ENCODE data around the gene ZNF891.

Gene ZNF891

GRCh38 chr12:133145981-133146380 is 15.9 kb upstream of the ZNF891 start:
- Histone ChIP-seq H3K4me3 (ENCODE audit: low read length) (no peak overlapping the region), H4K5ac (ENCODE audit: low read length) (no peak overlapping the region), H2BK15ac (replicated peaks; ENCODE audit: low read depth) (no peak overlapping the region), H2BK120ac (ENCODE audit: low read depth, low read length) (no peak overlapping the region), H2BK5ac (ENCODE audit: low read length) (no peak overlapping the region), H3K18ac (ENCODE audit: low read length) (no peak overlapping the region), H3K56ac (ENCODE audit: low read length) (no peak overlapping the region), H4K8ac (ENCODE audit: low read depth, low read length) (no peak overlapping the region), H3K36me3 (ENCODE audit: control insufficient read depth, insufficient read depth, low read length) (peaks cover 3% of the 10 kb centered on the region), H2AK5ac (ENCODE audit: low read length) (no peak overlapping the region), H3K27ac (ENCODE audit: low read depth, low read length) (no peak overlapping the region), H3K4ac (ENCODE audit: low read depth, low read length) (no peak overlapping the region), H3K79me1 (ENCODE audit: low read length) (no peaks in the 10 kb centered on the region), H3K27me3 (ENCODE audit: insufficient read depth, low read length, poor library complexity) (no peaks in the 10 kb centered on the region), H3K4me2 (ENCODE audit: low read length) (no peak overlapping the region), H3K9ac (ENCODE audit: low read length) (no peak overlapping the region), H3K23ac (ENCODE audit: low read length) (no peak overlapping the region), H3K4me1 (ENCODE audit: control insufficient read depth, low read depth, low read length) (no peaks in the 10 kb centered on the region), H3K79me2 (ENCODE audit: control insufficient read depth, insufficient read depth, low read length) (no peaks in the 10 kb centered on the region)
- DNase-seq = no peak
- no CpG with 5 or more reads among the region's 2 CpGs for WGBS (ENCODE audit: extremely low coverage, insufficient coverage, low lambda C conversion rate)

GRCh38 chr12:133135747-133136146 is 5.7 kb upstream of the ZNF891 start:
- H3K4me2 ChIP-seq (ENCODE audit: low read length) = no peak overlapping the region

GRCh38 chr12:133130808-133131128 is 694 bp upstream of the ZNF891 start:
- Histone ChIP-seq H3K18ac (ENCODE audit: low read length) (no peak overlapping the region), H3K56ac (ENCODE audit: low read length) (peak overlapping the region; percentile 88), H3K23ac (ENCODE audit: low read length) (no peak overlapping the region), H3K27me3 (ENCODE audit: insufficient read depth, low read length, poor library complexity) (no peaks in the 10 kb centered on the region), H4K8ac (ENCODE audit: low read depth, low read length) (no peak overlapping the region), H3K36me3 (ENCODE audit: control insufficient read depth, insufficient read depth, low read length) (peaks cover 4% of the 10 kb centered on the region), H2BK5ac (ENCODE audit: low read length) (no peak overlapping the region), H3K79me1 (ENCODE audit: low read length) (no peaks in the 10 kb centered on the region), H3K4ac (ENCODE audit: low read depth, low read length) (no peak overlapping the region), H2BK120ac (ENCODE audit: low read depth, low read length) (no peak overlapping the region), H3K9ac (ENCODE audit: low read length) (peak overlapping the region; percentile 81), H3K79me2 (ENCODE audit: control insufficient read depth, insufficient read depth, low read length) (no peaks in the 10 kb centered on the region), H3K4me2 (ENCODE audit: low read length) (peak overlapping the region; percentile 62), H2BK15ac (replicated peaks; ENCODE audit: low read depth) (no peak overlapping the region), H4K5ac (ENCODE audit: low read length) (no peak overlapping the region), H2AK5ac (ENCODE audit: low read length) (no peak overlapping the region), H3K4me1 (ENCODE audit: control insufficient read depth, low read depth, low read length) (no peaks in the 10 kb centered on the region), H3K27ac (ENCODE audit: low read depth, low read length) (peak overlapping the region; percentile 54), H3K4me3 (ENCODE audit: low read length) (peak overlapping the region; percentile 66)
- WGBS (ENCODE audit: extremely low coverage, insufficient coverage, low lambda C conversion rate) = no CpG with 5 or more reads among the region's 17 CpGs
- DNase-seq = no peak

More at GRCh38 chr12:133135747-133136146, 5.7 kb upstream of the ZNF891 start:
- H3K4ac ChIP-seq (ENCODE audit: low read depth, low read length) = no peak overlapping the region
- no peak overlapping the region for H2BK15ac ChIP-seq (replicated peaks; ENCODE audit: low read depth)
- WGBS (ENCODE audit: extremely low coverage, insufficient coverage, low lambda C conversion rate) = no CpG with 5 or more reads among the region's 2 CpGs
- DNase-seq = no peak
- H3K36me3 ChIP-seq (ENCODE audit: control insufficient read depth, insufficient read depth, low read length) = peaks cover 8% of the 10 kb centered on the region
- H2AK5ac ChIP-seq (ENCODE audit: low read length) = no peak overlapping the region
- H3K4me1 ChIP-seq (ENCODE audit: control insufficient read depth, low read depth, low read length) = no peaks in the 10 kb centered on the region
- no peak overlapping the region for H4K8ac ChIP-seq (ENCODE audit: low read depth, low read length)
- no peak overlapping the region for H3K56ac ChIP-seq (ENCODE audit: low read length)
- H3K27ac ChIP-seq (ENCODE audit: low read depth, low read length) = no peak overlapping the region
- H3K4me3 ChIP-seq (ENCODE audit: low read length) = no peak overlapping the region
- H2BK5ac ChIP-seq (ENCODE audit: low read length) = no peak overlapping the region
- H3K18ac ChIP-seq (ENCODE audit: low read length) = no peak overlapping the region
- no peaks in the 10 kb centered on the region for H3K27me3 ChIP-seq (ENCODE audit: insufficient read depth, low read length, poor library complexity)
- no peaks in the 10 kb centered on the region for H3K79me2 ChIP-seq (ENCODE audit: control insufficient read depth, insufficient read depth, low read length)
- no peak overlapping the region for H3K23ac ChIP-seq (ENCODE audit: low read length)
- H2BK120ac ChIP-seq (ENCODE audit: low read depth, low read length) = no peak overlapping the region
- H3K9ac ChIP-seq (ENCODE audit: low read length) = no peak overlapping the region
- no peaks in the 10 kb centered on the region for H3K79me1 ChIP-seq (ENCODE audit: low read length)
- H4K5ac ChIP-seq (ENCODE audit: low read length) = no peak overlapping the region

- no peak for DNase-seq
- H3K27me3 ChIP-seq (ENCODE audit: insufficient read depth, low read length, poor library complexity) = no peaks in the 10 kb centered on the region
- no peaks in the 10 kb centered on the region for H3K4me1 ChIP-seq (ENCODE audit: control insufficient read depth, low read depth, low read length)
- no peaks in the 10 kb centered on the region for H3K79me2 ChIP-seq (ENCODE audit: control insufficient read depth, insufficient read depth, low read length)
- no peak overlapping the region for H4K5ac ChIP-seq (ENCODE audit: low read length)
- no peak overlapping the region for H2AK5ac ChIP-seq (ENCODE audit: low read length)
- no peak overlapping the region for H2BK120ac ChIP-seq (ENCODE audit: low read depth, low read length)
- H3K4me2 ChIP-seq (ENCODE audit: low read length) = peak overlapping the region; percentile 29
- no peak overlapping the region for H2BK5ac ChIP-seq (ENCODE audit: low read length)
- no peak overlapping the region for H4K8ac ChIP-seq (ENCODE audit: low read depth, low read length)
- peak overlapping the region; percentile 97 for H3K56ac ChIP-seq (ENCODE audit: low read length)
- no peak overlapping the region for H2BK15ac ChIP-seq (replicated peaks; ENCODE audit: low read depth)
- H3K18ac ChIP-seq (ENCODE audit: low read length) = peak overlapping the region; percentile 13
- peak overlapping the region; percentile 8 for H3K4ac ChIP-seq (ENCODE audit: low read depth, low read length)
- H3K23ac ChIP-seq (ENCODE audit: low read length) = no peak overlapping the region
- H3K36me3 ChIP-seq (ENCODE audit: control insufficient read depth, insufficient read depth, low read length) = no peaks in the 10 kb centered on the region
- peak overlapping the region; percentile 92 for H3K4me3 ChIP-seq (ENCODE audit: low read length)
- peak overlapping the region; percentile 78 for H3K27ac ChIP-seq (ENCODE audit: low read depth, low read length)
- no CpG with 5 or more reads among the region's 26 CpGs for WGBS (ENCODE audit: extremely low coverage, insufficient coverage, low lambda C conversion rate)
- peak overlapping the region; percentile 87 for H3K9ac ChIP-seq (ENCODE audit: low read length)
- peaks cover 2% of the 10 kb centered on the region for H3K79me1 ChIP-seq (ENCODE audit: low read length)
Observed at GRCh38 chr12:133129368-133130037, 571 bp downstream of the ZNF891 start.

DNA sequence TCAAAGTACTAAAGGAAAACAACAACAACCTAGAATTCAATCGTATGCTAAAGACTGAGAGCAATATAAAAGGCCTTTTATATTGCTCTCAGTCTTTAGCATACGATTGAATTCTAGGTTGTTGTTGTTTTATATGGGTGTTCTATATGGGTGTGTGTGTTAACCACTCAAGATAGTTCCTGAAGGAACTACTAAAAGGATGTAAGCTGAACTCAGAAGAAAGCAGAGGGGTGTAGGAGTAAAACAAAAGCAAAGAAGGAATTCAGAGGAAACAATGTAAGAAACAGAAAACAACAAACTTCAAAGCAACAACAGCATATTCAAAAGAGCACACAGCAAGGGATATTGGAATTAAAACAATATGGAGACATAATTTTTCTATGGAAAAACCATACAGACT is 5.4 kb downstream of the ZNF891 start:
- Histone ChIP-seq H3K79me1 (ENCODE audit: low read length) (peaks cover 2% of the 10 kb centered on the region), H3K9ac (ENCODE audit: low read length) (no peak overlapping the region), H3K27ac (ENCODE audit: low read depth, low read length) (no peak overlapping the region), H3K23ac (ENCODE audit: low read length) (no peak overlapping the region), H3K4me2 (ENCODE audit: low read length) (no peak overlapping the region), H3K56ac (ENCODE audit: low read length) (no peak overlapping the region), H2BK15ac (replicated peaks; ENCODE audit: low read depth) (no peak overlapping the region), H3K36me3 (ENCODE audit: control insufficient read depth, insufficient read depth, low read length) (peaks cover 5% of the 10 kb centered on the region), H3K18ac (ENCODE audit: low read length) (no peak overlapping the region), H3K79me2 (ENCODE audit: control insufficient read depth, insufficient read depth, low read length) (no peaks in the 10 kb centered on the region), H3K4me1 (ENCODE audit: control insufficient read depth, low read depth, low read length) (no peaks in the 10 kb centered on the region), H3K4ac (ENCODE audit: low read depth, low read length) (no peak overlapping the region), H3K4me3 (ENCODE audit: low read length) (no peak overlapping the region), H2AK5ac (ENCODE audit: low read length) (no peak overlapping the region), H2BK5ac (ENCODE audit: low read length) (no peak overlapping the region), H3K27me3 (ENCODE audit: insufficient read depth, low read length, poor library complexity) (no peaks in the 10 kb centered on the region), H2BK120ac (ENCODE audit: low read depth, low read length) (no peak overlapping the region), H4K5ac (ENCODE audit: low read length) (no peak overlapping the region), H4K8ac (ENCODE audit: low read depth, low read length) (no peak overlapping the region)
- DNase-seq = no peak
- WGBS (ENCODE audit: extremely low coverage, insufficient coverage, low lambda C conversion rate) = no CpG with 5 or more reads among the region's 2 CpGs

Data from mesendoderm (in vitro differentiated cells).